ENCODE data around the gene SPEG.

DNA sequence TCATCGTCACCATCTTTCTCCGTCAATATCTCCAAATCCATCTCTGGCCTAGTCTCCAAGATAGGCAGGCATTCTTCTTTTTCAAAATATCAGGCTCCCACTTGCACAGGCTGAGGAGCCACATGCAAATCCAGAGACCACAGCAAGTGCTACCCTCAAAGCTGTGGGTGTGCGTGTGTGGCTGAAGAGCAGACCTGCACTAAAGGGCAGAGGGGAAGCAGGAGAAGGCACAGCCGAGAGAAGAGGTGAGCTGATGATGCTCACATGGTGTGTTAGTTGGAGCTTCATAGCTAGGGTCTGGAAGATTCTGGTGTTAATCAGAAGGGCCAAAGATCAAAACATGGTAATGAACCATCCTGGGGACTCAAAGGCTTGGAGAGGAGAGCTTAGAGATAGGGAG, 3.8 kb downstream of the SPEG start:
- TF ChIP-seq, protein P1, sequence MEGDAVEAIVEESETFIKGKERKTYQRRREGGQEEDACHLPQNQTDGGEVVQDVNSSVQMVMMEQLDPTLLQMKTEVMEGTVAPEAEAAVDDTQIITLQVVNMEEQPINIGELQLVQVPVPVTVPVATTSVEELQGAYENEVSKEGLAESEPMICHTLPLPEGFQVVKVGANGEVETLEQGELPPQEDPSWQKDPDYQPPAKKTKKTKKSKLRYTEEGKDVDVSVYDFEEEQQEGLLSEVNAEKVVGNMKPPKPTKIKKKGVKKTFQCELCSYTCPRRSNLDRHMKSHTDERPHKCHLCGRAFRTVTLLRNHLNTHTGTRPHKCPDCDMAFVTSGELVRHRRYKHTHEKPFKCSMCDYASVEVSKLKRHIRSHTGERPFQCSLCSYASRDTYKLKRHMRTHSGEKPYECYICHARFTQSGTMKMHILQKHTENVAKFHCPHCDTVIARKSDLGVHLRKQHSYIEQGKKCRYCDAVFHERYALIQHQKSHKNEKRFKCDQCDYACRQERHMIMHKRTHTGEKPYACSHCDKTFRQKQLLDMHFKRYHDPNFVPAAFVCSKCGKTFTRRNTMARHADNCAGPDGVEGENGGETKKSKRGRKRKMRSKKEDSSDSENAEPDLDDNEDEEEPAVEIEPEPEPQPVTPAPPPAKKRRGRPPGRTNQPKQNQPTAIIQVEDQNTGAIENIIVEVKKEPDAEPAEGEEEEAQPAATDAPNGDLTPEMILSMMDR (conservative IDR thresholded peaks at IDR 0.05): no peak
- no peak for TF ChIP-seq ZFX (IDR thresholded peaks at IDR 0.05)

Data from C4-2B (cell line).